Mesendoderm (in vitro differentiated cells): Measurements from ENCODE around the gene SGIP1.
A peak's percentile ranks its signal among the peaks of the same experiment; 100 is the strongest.

Source experiments
- DNase-seq: peaks from one replicate; pipeline ENCODE4 v3.0.0; 2013
- H2AK5ac ChIP-seq: 2 replicates; pipeline ENCODE4 v1.6.1; 2013; ENCODE audit warnings: low read length, inconsistent platforms
- H2BK120ac ChIP-seq: 2 replicates; pipeline ENCODE4 v1.6.1; 2013; ENCODE audit warnings: low read depth, mild to moderate bottlenecking, low read length, moderate library complexity, mixed read lengths
- H2BK15ac ChIP-seq: replicated peaks from 2 replicates; pipeline ENCODE4 v1.6.1; 2013; ENCODE audit warnings: low read depth, mild to moderate bottlenecking, moderate library complexity
- H2BK5ac ChIP-seq: 2 replicates; pipeline ENCODE4 v1.6.1; 2013; ENCODE audit warnings: low read length, inconsistent platforms
- H3K18ac ChIP-seq: 2 replicates; pipeline ENCODE4 v1.6.1; 2013; ENCODE audit warnings: mild to moderate bottlenecking, low read length, mixed read lengths
- H3K23ac ChIP-seq: one replicate; pipeline ENCODE4 v1.6.1; 2013; ENCODE audit warnings: low read length
- H3K27ac ChIP-seq: 2 replicates; pipeline ENCODE4 v1.5.1; 2013; ENCODE audit warnings: low read depth, mild to moderate bottlenecking, inconsistent platforms, low read length, moderate library complexity
- H3K27me3 ChIP-seq: 2 replicates; pipeline ENCODE4 v1.6.1; 2013; ENCODE audit warnings: low read length, control low read depth, mild to moderate bottlenecking, inconsistent platforms; ENCODE audit not compliant: insufficient read depth, poor library complexity
- H3K36me3 ChIP-seq: 2 replicates; pipeline ENCODE4 v1.6.1; 2013; ENCODE audit warnings: low read length, inconsistent platforms; ENCODE audit not compliant: control insufficient read depth, insufficient read depth
- H3K4ac ChIP-seq: one replicate; pipeline ENCODE4 v1.6.1; 2013; ENCODE audit warnings: low read depth, mild to moderate bottlenecking, low read length, moderate library complexity
- H3K4me1 ChIP-seq: 2 replicates; pipeline ENCODE4 v1.6.1; 2013; ENCODE audit warnings: low read depth, low read length, inconsistent platforms; ENCODE audit not compliant: control insufficient read depth
- H3K4me2 ChIP-seq: 2 replicates; pipeline ENCODE4 v1.6.1; 2013; ENCODE audit warnings: low read length
- H3K4me3 ChIP-seq: 2 replicates; pipeline ENCODE4 v1.5.1; 2013; ENCODE audit warnings: mild to moderate bottlenecking, low read length
- H3K56ac ChIP-seq: one replicate; pipeline ENCODE4 v1.6.1; 2013; ENCODE audit warnings: low read length
- H3K79me1 ChIP-seq: 2 replicates; pipeline ENCODE4 v1.6.1; 2013; ENCODE audit warnings: low read length, inconsistent platforms
- H3K79me2 ChIP-seq: 2 replicates; pipeline ENCODE4 v1.6.1; 2013; ENCODE audit warnings: mild to moderate bottlenecking, low read length; ENCODE audit not compliant: control insufficient read depth, insufficient read depth
- H3K9ac ChIP-seq: 2 replicates; pipeline ENCODE4 v1.6.1; 2013; ENCODE audit warnings: low read length, inconsistent platforms
- H4K5ac ChIP-seq: one replicate; pipeline ENCODE4 v1.6.1; 2013; ENCODE audit warnings: low read length
- H4K8ac ChIP-seq: one replicate; pipeline ENCODE4 v1.6.1; 2013; ENCODE audit warnings: low read depth, mild to moderate bottlenecking, control low read depth, low read length, moderate library complexity
- WGBS: extraction: QIAGEN DNeasy Blood & Tissue Kit; methylation state at CpG from one replicate; pipeline ENCODE4 v1.1.7; 2013; ENCODE audit warnings: low lambda C conversion rate, missing lambda C conversion rate; ENCODE audit not compliant: insufficient coverage; ENCODE audit errors: extremely low coverage; 5-methylcytosine and 5-hydroxymethylcytosine counted together

The SGIP1 gene

DNA sequence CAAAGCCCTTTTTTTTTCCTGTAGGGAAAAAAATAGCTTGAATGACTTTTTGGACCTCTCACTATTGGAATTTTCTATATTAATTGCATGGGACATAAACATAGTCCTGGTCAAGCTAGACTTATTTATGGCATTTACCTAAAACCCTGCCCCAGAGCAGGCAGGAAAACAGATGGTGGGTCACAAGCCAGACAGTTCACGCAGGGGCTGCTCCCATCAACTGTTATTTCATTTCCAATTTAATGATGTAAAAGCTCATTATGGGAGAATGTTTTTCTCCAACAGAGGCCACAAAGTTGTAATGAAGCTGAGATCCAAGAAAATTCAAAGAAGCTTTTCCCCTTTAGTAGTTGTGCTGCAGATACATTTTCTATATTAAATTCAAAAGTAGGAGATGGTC is 99.2 kb downstream of the SGIP1 start:
- no peaks in the 10 kb centered on the region for H3K79me2 ChIP-seq
- no peak for DNase-seq
- no peaks in the 10 kb centered on the region for H3K4me1 ChIP-seq
- no peak overlapping the region for H3K23ac ChIP-seq
- no peaks in the 10 kb centered on the region for H3K36me3 ChIP-seq
- no peak overlapping the region for H3K9ac ChIP-seq
- H2AK5ac ChIP-seq, result no peak overlapping the region
- no peak overlapping the region for H3K56ac ChIP-seq
- no peak overlapping the region for H4K8ac ChIP-seq
- no peak overlapping the region for H3K4ac ChIP-seq
- WGBS, result no CpG with 5 or more reads among the region's 1 CpG
- H3K18ac ChIP-seq, result no peak overlapping the region
- H3K4me3 ChIP-seq, result no peak overlapping the region
- no peak overlapping the region for H3K4me2 ChIP-seq
- H2BK5ac ChIP-seq, result no peak overlapping the region
- H3K27ac ChIP-seq, result no peak overlapping the region
- H2BK15ac ChIP-seq, result no peak overlapping the region
- H2BK120ac ChIP-seq, result no peak overlapping the region
- H3K27me3 ChIP-seq, result no peaks in the 10 kb centered on the region
- no peaks in the 10 kb centered on the region for H3K79me1 ChIP-seq
- no peak overlapping the region for H4K5ac ChIP-seq

DNA sequence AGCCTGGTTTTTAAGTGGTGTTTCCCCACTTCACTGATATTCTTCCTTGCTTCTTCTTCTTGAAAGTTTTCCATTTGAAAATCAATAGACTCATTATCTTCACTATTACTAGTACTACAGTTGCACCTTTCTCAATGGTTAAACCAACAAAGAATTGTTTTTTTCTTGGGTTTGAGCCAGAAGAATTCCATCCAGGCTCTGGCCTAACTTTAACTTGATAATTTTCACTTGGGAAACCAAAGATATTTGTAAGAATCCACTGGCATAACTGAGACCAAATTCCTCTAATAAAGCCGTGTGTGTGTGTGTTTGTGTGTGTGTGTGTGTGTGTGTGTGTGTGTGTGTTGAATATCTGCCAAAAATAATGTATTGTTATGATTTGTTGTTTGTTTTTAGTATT is 103.2 kb downstream of the SGIP1 start:
- H3K9ac ChIP-seq, result no peak overlapping the region
- H3K56ac ChIP-seq, result no peak overlapping the region
- no peak overlapping the region for H4K8ac ChIP-seq
- H3K4me1 ChIP-seq, result no peaks in the 10 kb centered on the region
- DNase-seq, result no peak
- H2BK5ac ChIP-seq, result no peak overlapping the region
- WGBS, result no CpG with 5 or more reads among the region's 1 CpG
- H2BK15ac ChIP-seq, result no peak overlapping the region
- no peaks in the 10 kb centered on the region for H3K27me3 ChIP-seq
- no peak overlapping the region for H2AK5ac ChIP-seq
- no peak overlapping the region for H2BK120ac ChIP-seq
- no peaks in the 10 kb centered on the region for H3K36me3 ChIP-seq
- no peak overlapping the region for H3K4ac ChIP-seq
- H3K79me2 ChIP-seq, result no peaks in the 10 kb centered on the region
- H3K4me2 ChIP-seq, result no peak overlapping the region
- no peak overlapping the region for H3K18ac ChIP-seq
- H3K4me3 ChIP-seq, result no peak overlapping the region
- H3K23ac ChIP-seq, result no peak overlapping the region
- no peaks in the 10 kb centered on the region for H3K79me1 ChIP-seq
- no peak overlapping the region for H3K27ac ChIP-seq
- H4K5ac ChIP-seq, result no peak overlapping the region

DNA sequence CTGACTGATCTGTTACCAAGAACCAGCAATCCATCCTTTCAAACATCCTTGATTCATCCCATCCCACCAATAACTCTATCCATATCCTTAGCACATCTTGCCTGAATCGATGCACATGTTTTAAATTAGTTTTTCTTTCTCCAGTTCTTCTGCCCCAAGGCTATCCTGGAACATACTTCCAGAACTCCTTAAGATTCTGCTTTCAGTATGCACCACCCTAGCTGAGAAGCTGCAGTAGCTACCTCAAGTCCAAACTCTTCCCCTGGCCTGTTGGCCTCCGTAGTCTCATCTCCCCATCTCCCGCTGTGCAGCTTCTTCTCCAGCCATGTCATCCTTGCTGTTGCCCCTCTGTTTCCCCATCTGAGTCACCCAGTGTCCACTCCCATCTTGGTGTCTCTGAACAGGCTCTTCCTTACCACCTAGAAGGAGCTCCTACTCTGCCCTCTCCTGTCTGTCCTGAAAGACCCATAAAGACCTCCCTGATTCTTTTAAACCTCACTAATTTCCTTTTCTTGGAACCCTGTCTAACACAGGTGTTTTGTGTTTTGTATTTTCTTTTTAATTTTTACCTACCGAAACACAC is 108.0 kb downstream of the SGIP1 start:
- H3K23ac ChIP-seq, result no peak overlapping the region
- no peaks in the 10 kb centered on the region for H3K79me1 ChIP-seq
- 100% methylated on average over 1 of the region's 4 CpGs for WGBS
- no peak overlapping the region for H3K18ac ChIP-seq
- no peak overlapping the region for H3K4ac ChIP-seq
- no peak overlapping the region for H2BK5ac ChIP-seq
- H4K5ac ChIP-seq, result no peak overlapping the region
- no peak overlapping the region for H3K4me2 ChIP-seq
- H2BK15ac ChIP-seq, result no peak overlapping the region
- peak; percentile 11 for DNase-seq
- no peaks in the 10 kb centered on the region for H3K36me3 ChIP-seq
- H3K9ac ChIP-seq, result no peak overlapping the region
- no peaks in the 10 kb centered on the region for H3K27me3 ChIP-seq
- no peak overlapping the region for H3K27ac ChIP-seq
- no peak overlapping the region for H3K4me3 ChIP-seq
- H3K4me1 ChIP-seq, result peaks cover 2% of the 10 kb centered on the region
- no peak overlapping the region for H3K56ac ChIP-seq
- H3K79me2 ChIP-seq, result no peaks in the 10 kb centered on the region
- H4K8ac ChIP-seq, result no peak overlapping the region
- no peak overlapping the region for H2AK5ac ChIP-seq
- no peak overlapping the region for H2BK120ac ChIP-seq

DNA sequence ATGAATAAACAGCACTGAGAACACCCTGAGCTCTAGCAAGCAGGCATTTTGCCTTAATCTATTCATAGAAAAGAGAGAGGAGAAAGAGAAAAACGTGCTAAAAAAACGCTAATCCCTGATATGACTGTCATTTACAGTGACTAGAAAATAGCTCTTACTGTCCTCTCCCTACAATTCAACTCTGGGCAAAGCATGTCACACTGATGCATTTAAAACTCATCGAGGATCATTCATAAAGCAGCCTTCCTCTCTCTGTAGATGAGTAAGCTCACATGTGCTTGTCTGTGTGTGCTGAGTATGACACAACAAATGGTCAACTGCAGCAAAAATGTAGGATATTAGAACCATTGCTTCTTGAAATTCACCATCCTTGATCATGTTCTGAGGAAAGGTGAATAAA is 109.0 kb downstream of the SGIP1 start:
- no peak overlapping the region for H3K4ac ChIP-seq
- no peak overlapping the region for H2AK5ac ChIP-seq
- H2BK5ac ChIP-seq, result no peak overlapping the region
- H2BK15ac ChIP-seq, result no peak overlapping the region
- no peaks in the 10 kb centered on the region for H3K79me2 ChIP-seq
- H2BK120ac ChIP-seq, result no peak overlapping the region
- no peaks in the 10 kb centered on the region for H3K27me3 ChIP-seq
- no peak overlapping the region for H3K9ac ChIP-seq
- no peak overlapping the region for H3K4me3 ChIP-seq
- no peak overlapping the region for H4K8ac ChIP-seq
- H3K18ac ChIP-seq, result no peak overlapping the region
- H3K23ac ChIP-seq, result no peak overlapping the region
- H3K56ac ChIP-seq, result no peak overlapping the region
- WGBS, result no CpG with 5 or more reads among the region's 3 CpGs
- no peak overlapping the region for H4K5ac ChIP-seq
- no peaks in the 10 kb centered on the region for H3K36me3 ChIP-seq
- H3K4me1 ChIP-seq, result peaks cover 2% of the 10 kb centered on the region
- no peak overlapping the region for H3K4me2 ChIP-seq
- no peak for DNase-seq
- H3K27ac ChIP-seq, result no peak overlapping the region
- no peaks in the 10 kb centered on the region for H3K79me1 ChIP-seq

DNA sequence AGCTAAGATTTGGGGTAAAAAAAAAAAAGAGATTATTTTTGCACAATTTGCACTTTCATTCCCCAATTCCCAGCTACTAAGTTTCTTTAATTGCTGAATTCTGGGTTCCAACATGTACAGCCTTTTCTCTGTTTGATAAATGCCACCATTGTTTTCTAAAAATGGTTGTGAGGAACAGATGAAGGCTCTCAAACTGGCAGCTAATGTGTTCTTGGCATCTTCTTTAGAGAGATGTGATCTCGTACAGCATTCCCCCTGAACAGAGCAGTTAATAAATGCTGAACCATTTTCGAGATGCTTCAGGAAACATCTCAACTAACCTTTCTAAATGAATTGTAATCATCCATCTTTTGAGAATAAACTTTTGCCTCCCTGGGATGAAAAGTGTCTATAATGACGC is 110.4 kb downstream of the SGIP1 start:
- H4K8ac ChIP-seq, result no peak overlapping the region
- no peak overlapping the region for H2BK15ac ChIP-seq
- H3K36me3 ChIP-seq, result no peaks in the 10 kb centered on the region
- H3K18ac ChIP-seq, result no peak overlapping the region
- no peak for DNase-seq
- H4K5ac ChIP-seq, result no peak overlapping the region
- H3K4me3 ChIP-seq, result no peak overlapping the region
- no peak overlapping the region for H2AK5ac ChIP-seq
- H2BK120ac ChIP-seq, result no peak overlapping the region
- H3K4me2 ChIP-seq, result no peak overlapping the region
- no peak overlapping the region for H3K56ac ChIP-seq
- peaks cover 2% of the 10 kb centered on the region for H3K4me1 ChIP-seq
- H3K79me1 ChIP-seq, result no peaks in the 10 kb centered on the region
- H2BK5ac ChIP-seq, result no peak overlapping the region
- H3K4ac ChIP-seq, result no peak overlapping the region
- no peaks in the 10 kb centered on the region for H3K27me3 ChIP-seq
- H3K23ac ChIP-seq, result no peak overlapping the region
- no peaks in the 10 kb centered on the region for H3K79me2 ChIP-seq
- no peak overlapping the region for H3K9ac ChIP-seq
- H3K27ac ChIP-seq, result no peak overlapping the region
- no CpG with 5 or more reads among the region's 3 CpGs for WGBS

DNA sequence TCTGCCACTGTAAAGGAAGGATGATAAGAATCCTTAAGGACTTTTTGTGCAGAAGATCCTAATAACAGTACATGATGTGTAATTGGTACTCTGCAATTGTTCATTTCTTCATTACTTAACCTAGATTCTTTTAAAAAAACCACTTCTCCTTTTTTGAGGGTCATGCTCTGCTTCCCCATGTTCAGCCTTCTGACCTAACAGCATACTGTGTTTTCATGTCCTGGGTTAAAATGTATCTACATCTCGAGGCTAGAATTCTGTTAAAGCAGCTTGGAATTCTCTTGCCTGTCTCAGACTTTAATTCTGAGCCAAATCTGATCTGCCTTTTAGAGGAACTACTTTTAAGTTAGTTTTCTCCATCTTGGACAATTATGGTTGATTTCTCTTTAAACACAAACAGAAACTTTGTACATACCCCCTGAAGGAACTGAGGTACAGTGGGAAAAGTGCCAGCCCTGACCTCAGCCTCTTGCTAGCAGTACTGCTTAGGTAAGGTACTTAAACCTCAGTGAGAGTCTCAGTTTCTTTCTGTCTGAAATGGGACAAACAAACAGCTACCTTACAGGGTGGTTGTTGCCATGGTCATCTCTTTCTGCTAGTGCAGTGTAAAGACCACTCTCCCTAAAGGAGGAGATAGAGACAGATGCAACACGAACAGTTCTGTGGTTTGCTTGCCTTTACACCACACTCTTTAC is 115.1 kb downstream of the SGIP1 start:
- no peaks in the 10 kb centered on the region for H3K4me1 ChIP-seq
- H3K27me3 ChIP-seq, result no peaks in the 10 kb centered on the region
- no peak overlapping the region for H3K4me3 ChIP-seq
- H3K79me2 ChIP-seq, result no peaks in the 10 kb centered on the region
- no peak overlapping the region for H3K9ac ChIP-seq
- H3K56ac ChIP-seq, result no peak overlapping the region
- no peak overlapping the region for H3K23ac ChIP-seq
- no peak overlapping the region for H3K18ac ChIP-seq
- H4K5ac ChIP-seq, result no peak overlapping the region
- H2AK5ac ChIP-seq, result no peak overlapping the region
- no peak overlapping the region for H2BK15ac ChIP-seq
- no peaks in the 10 kb centered on the region for H3K79me1 ChIP-seq
- no peak overlapping the region for H2BK120ac ChIP-seq
- no peaks in the 10 kb centered on the region for H3K36me3 ChIP-seq
- no peak overlapping the region for H3K27ac ChIP-seq
- no peak overlapping the region for H3K4ac ChIP-seq
- no CpG with 5 or more reads among the region's 2 CpGs for WGBS
- peak overlapping the region; percentile 39 for H4K8ac ChIP-seq
- no peak overlapping the region for H2BK5ac ChIP-seq
- no peak overlapping the region for H3K4me2 ChIP-seq
- no peak for DNase-seq
